HepG2 (cell line): ENCODE results near the gene ROMO1. TPM values are rescaled to one million over a fixed set of nuclear protein-coding genes. Genes with fewer than 3 reads are reported as not detected.
A peak's percentile ranks its signal among the peaks of the same experiment; 100 is the strongest.

ENCODE experiments used
- DR1 ChIP-seq: sonication (generic); formaldehyde crosslinking; IDR thresholded peaks from 2 replicates; pipeline ENCODE4 v1.8.0; 2021; ENCODE audit warnings: mild to moderate bottlenecking, missing genetic modification reagents, inconsistent platforms
- GZF1 ChIP-seq: sonication (generic); formaldehyde crosslinking; IDR thresholded peaks from 2 replicates; pipeline ENCODE4 v1.5.1; 2020; ENCODE audit warnings: mild to moderate bottlenecking, missing genetic modification reagents
- KLF9 ChIP-seq: IDR thresholded peaks from 2 replicates; pipeline ENCODE4 v1.6.1; 2016; ENCODE audit warnings: low read depth
- MAFF ChIP-seq: IDR thresholded peaks from 2 replicates; pipeline ENCODE4 v1.6.1; 2011; ENCODE audit warnings: low read depth, low read length, improper control_type of control experiment
- NFE2 ChIP-seq: sonication (generic); formaldehyde crosslinking; IDR thresholded peaks from 2 replicates; pipeline ENCODE4 v1.4.0; 2020; ENCODE audit warnings: missing genetic modification reagents
- RAD21 ChIP-seq: fragments of 450-650 bp; formaldehyde crosslinking; IDR thresholded peaks from 2 replicates; pipeline ENCODE4 v1.5.0; 2020; ENCODE audit warnings: mild to moderate bottlenecking
- RBAK ChIP-seq: sonication (generic); formaldehyde crosslinking; IDR thresholded peaks from 2 replicates; pipeline ENCODE4 v1.5.1; 2020; ENCODE audit warnings: mild to moderate bottlenecking, missing genetic modification reagents
- SMAD9 ChIP-seq: sonication (generic); formaldehyde crosslinking; IDR thresholded peaks from 2 replicates; pipeline ENCODE4 v1.5.1; 2020; ENCODE audit warnings: mild to moderate bottlenecking, missing genetic modification reagents
- SRY ChIP-seq: sonication (generic); formaldehyde crosslinking; IDR thresholded peaks from 2 replicates; pipeline ENCODE4 v1.8.0; 2022; ENCODE audit warnings: mild to moderate bottlenecking, missing genetic modification reagents
- ZFP1 ChIP-seq: IDR thresholded peaks from 2 replicates; pipeline ENCODE4 v1.6.1; 2016
- ZNF335 ChIP-seq: sonication (generic); formaldehyde crosslinking; IDR thresholded peaks from 2 replicates; pipeline ENCODE4 v1.4.0; 2020; ENCODE audit warnings: missing genetic modification reagents
- ZNF337 ChIP-seq: sonication (generic); formaldehyde crosslinking; IDR thresholded peaks from 2 replicates; pipeline ENCODE4 v1.5.1; 2020; ENCODE audit warnings: missing genetic modification reagents, low read depth, mild to moderate bottlenecking, borderline replicate concordance
- ZNF841 ChIP-seq: sonication (generic); formaldehyde crosslinking; IDR thresholded peaks from 2 replicates; pipeline ENCODE4 v1.8.1; 2023; ENCODE audit warnings: missing genetic modification reagents, borderline replicate concordance
- ZSCAN12 ChIP-seq: sonication (generic); formaldehyde crosslinking; IDR thresholded peaks from 2 replicates; pipeline ENCODE4 v1.9.0; 2021; ENCODE audit warnings: mild to moderate bottlenecking, missing genetic modification reagents
- ZSCAN31 ChIP-seq: sonication (generic); formaldehyde crosslinking; IDR thresholded peaks from 2 replicates; pipeline ENCODE4 v1.5.0; 2020; ENCODE audit warnings: low read depth, mild to moderate bottlenecking, missing genetic modification reagents
- polyA plus RNA-seq, 8 experiments: library from polyadenylated mRNA; depleted of rRNA in 3 of 8; stranded (reverse) in 7 of 8; unstranded in 1 of 8; fragments of >200 nt; fragmentation: Illumina TruSeq in 4 of 8; extraction: Trizol in 4 of 8; gene quantifications; 2 replicates each; pipeline versions ENCODE4 v1.2.1 to v1.2.3, GENCODE V29; 2011 to 2016; ENCODE audit warnings: low read depth in 4 of 8, missing spikeins in 1 of 8, mixed read lengths in 1 of 8; ENCODE audit not compliant: insufficient read depth in 1 of 8
- total RNA-seq, 5 experiments: library from RNA; depleted of rRNA; stranded (reverse); fragments of >200 nt; fragmentation: Illumina TruSeq; extraction: Trizol; gene quantifications; 2 replicates each; pipeline ENCODE4 v1.2.3, GENCODE V29; 2016; ENCODE audit warnings: low read depth in 1 of 5
- TF ChIP-seq, protein P1 (sequence below): sonication (generic); formaldehyde crosslinking; IDR thresholded peaks from 2 replicates; pipeline ENCODE4; 2020; ENCODE audit warnings: missing genetic modification reagents, mild to moderate bottlenecking, borderline replicate concordance
- TF ChIP-seq, protein P2 (sequence below): sonication (generic); formaldehyde crosslinking; IDR thresholded peaks from 2 replicates; pipeline ENCODE4 v1.8.1; 2023; ENCODE audit warnings: mild to moderate bottlenecking, missing genetic modification reagents
- TF ChIP-seq, protein P3 (sequence below): sonication (generic); formaldehyde crosslinking; IDR thresholded peaks from 2 replicates; pipeline ENCODE4 v1.4.0; 2020; ENCODE audit warnings: missing genetic modification reagents
- TF ChIP-seq, protein P4 (sequence below): IDR thresholded peaks from 2 replicates; pipeline ENCODE4 v1.6.1; 2016; ENCODE audit warnings: low read depth

Gene ROMO1
- total and polyA plus RNA-seq, 2 of the 13 experiments (the other 11 are each of a cell fraction or from before 2014, with no cell fraction given) = 636 to 755 TPM

DNA sequence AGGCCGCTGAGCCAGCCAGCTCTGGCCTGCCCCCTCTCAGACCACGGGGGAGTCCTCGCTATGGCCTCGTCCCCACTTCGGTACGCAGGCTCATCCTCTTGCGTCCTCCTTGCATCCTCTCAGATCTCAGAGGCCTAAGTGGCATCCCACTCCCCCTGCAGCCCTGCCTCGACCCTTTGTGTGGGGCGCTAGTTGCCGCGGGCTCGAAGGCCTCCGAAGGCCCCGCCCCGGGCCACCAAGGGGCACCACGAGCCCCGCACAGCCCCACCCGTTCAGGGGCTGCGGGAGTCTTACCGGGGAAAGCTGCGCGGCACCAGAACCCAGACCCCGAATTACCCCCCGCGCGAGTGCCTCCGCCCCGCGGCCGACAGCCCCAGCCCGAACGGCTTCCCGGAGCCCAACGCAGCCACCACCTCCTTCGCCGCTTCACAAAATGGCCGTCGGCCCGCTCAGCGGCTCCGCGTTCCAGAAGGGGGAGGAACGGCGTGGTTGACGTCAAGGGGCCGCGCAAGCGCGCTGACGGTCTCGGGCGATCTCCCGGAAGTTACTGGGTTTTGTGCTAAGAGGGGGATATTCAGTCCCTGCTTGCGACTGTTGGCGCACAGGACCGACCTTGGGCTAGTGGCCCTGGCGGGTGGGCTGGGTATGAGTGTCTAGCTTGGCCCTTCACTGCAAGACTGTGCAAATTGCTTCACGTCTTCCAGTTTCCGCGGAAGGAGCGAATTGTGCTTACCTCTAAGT lies 34.6 kb upstream of the ROMO1 start, which contains the start of the genes CPNE1 and RBM12 (continued):
- TF ChIP-seq, protein P1, sequence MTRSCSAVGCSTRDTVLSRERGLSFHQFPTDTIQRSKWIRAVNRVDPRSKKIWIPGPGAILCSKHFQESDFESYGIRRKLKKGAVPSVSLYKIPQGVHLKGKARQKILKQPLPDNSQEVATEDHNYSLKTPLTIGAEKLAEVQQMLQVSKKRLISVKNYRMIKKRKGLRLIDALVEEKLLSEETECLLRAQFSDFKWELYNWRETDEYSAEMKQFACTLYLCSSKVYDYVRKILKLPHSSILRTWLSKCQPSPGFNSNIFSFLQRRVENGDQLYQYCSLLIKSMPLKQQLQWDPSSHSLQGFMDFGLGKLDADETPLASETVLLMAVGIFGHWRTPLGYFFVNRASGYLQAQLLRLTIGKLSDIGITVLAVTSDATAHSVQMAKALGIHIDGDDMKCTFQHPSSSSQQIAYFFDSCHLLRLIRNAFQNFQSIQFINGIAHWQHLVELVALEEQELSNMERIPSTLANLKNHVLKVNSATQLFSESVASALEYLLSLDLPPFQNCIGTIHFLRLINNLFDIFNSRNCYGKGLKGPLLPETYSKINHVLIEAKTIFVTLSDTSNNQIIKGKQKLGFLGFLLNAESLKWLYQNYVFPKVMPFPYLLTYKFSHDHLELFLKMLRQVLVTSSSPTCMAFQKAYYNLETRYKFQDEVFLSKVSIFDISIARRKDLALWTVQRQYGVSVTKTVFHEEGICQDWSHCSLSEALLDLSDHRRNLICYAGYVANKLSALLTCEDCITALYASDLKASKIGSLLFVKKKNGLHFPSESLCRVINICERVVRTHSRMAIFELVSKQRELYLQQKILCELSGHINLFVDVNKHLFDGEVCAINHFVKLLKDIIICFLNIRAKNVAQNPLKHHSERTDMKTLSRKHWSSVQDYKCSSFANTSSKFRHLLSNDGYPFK (CRISPR knock-in tag) = peak; percentile 99
- peak; percentile 91 for TF ChIP-seq DR1 (CRISPR knock-in tag)
- TF ChIP-seq ZNF335 = peak; percentile 88
- TF ChIP-seq RAD21 (CRISPR knock-in tag) = peak; percentile 71
- TF ChIP-seq, protein P2, sequence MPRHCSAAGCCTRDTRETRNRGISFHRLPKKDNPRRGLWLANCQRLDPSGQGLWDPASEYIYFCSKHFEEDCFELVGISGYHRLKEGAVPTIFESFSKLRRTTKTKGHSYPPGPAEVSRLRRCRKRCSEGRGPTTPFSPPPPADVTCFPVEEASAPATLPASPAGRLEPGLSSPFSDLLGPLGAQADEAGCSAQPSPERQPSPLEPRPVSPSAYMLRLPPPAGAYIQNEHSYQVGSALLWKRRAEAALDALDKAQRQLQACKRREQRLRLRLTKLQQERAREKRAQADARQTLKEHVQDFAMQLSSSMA = no peak
- TF ChIP-seq ZNF841 (CRISPR knock-in tag) = no peak; the same call in 1 of the 2 replicates
- TF ChIP-seq, protein P3, sequence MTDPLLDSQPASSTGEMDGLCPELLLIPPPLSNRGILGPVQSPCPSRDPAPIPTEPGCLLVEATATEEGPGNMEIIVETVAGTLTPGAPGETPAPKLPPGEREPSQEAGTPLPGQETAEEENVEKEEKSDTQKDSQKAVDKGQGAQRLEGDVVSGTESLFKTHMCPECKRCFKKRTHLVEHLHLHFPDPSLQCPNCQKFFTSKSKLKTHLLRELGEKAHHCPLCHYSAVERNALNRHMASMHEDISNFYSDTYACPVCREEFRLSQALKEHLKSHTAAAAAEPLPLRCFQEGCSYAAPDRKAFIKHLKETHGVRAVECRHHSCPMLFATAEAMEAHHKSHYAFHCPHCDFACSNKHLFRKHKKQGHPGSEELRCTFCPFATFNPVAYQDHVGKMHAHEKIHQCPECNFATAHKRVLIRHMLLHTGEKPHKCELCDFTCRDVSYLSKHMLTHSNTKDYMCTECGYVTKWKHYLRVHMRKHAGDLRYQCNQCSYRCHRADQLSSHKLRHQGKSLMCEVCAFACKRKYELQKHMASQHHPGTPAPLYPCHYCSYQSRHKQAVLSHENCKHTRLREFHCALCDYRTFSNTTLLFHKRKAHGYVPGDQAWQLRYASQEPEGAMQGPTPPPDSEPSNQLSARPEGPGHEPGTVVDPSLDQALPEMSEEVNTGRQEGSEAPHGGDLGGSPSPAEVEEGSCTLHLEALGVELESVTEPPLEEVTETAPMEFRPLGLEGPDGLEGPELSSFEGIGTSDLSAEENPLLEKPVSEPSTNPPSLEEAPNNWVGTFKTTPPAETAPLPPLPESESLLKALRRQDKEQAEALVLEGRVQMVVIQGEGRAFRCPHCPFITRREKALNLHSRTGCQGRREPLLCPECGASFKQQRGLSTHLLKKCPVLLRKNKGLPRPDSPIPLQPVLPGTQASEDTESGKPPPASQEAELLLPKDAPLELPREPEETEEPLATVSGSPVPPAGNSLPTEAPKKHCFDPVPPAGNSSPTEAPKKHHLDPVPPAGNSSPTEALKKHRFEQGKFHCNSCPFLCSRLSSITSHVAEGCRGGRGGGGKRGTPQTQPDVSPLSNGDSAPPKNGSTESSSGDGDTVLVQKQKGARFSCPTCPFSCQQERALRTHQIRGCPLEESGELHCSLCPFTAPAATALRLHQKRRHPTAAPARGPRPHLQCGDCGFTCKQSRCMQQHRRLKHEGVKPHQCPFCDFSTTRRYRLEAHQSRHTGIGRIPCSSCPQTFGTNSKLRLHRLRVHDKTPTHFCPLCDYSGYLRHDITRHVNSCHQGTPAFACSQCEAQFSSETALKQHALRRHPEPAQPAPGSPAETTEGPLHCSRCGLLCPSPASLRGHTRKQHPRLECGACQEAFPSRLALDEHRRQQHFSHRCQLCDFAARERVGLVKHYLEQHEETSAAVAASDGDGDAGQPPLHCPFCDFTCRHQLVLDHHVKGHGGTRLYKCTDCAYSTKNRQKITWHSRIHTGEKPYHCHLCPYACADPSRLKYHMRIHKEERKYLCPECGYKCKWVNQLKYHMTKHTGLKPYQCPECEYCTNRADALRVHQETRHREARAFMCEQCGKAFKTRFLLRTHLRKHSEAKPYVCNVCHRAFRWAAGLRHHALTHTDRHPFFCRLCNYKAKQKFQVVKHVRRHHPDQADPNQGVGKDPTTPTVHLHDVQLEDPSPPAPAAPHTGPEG (CRISPR knock-in tag) = no peak; the same call in 1 of the 2 replicates
- TF ChIP-seq MAFF = peak; percentile 53; the same call in 1 of the 2 replicates
- peak; percentile 95 for TF ChIP-seq SMAD9
- peak; percentile 92 for TF ChIP-seq KLF9 (CRISPR knock-in tag)
- peak; percentile 67; the same call in 1 of the 2 replicates for TF ChIP-seq ZNF337
- TF ChIP-seq SRY (CRISPR knock-in tag) = peak; percentile 99
- TF ChIP-seq RBAK = 0 out of 2 replicates have a peak, but pooled peaks have one; percentile 24
- TF ChIP-seq, protein P4, sequence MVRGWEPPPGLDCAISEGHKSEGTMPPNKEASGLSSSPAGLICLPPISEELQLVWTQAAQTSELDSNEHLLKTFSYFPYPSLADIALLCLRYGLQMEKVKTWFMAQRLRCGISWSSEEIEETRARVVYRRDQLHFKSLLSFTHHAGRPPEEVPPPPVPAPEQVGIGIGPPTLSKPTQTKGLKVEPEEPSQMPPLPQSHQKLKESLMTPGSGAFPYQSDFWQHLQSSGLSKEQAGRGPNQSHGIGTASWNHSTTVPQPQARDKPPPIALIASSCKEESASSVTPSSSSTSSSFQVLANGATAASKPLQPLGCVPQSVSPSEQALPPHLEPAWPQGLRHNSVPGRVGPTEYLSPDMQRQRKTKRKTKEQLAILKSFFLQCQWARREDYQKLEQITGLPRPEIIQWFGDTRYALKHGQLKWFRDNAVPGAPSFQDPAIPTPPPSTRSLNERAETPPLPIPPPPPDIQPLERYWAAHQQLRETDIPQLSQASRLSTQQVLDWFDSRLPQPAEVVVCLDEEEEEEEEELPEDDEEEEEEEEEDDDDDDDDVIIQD (CRISPR knock-in tag) = peak; percentile 94
- TF ChIP-seq NFE2 = no peak; the same call in 1 of the 2 replicates
- peak; percentile 92; the same call in 1 of the 2 replicates for TF ChIP-seq GZF1 (CRISPR knock-in tag)
- TF ChIP-seq ZFP1 (CRISPR knock-in tag) = peak; percentile 97
- no peak for TF ChIP-seq ZSCAN12 (CRISPR knock-in tag)
- peak; percentile 99 for TF ChIP-seq ZSCAN31
